Measurements from ENCODE around the gene ENTHD1.

The ENTHD1 gene

GRCh38 chr22:39821008-39821407 is 72.6 kb downstream of the ENTHD1 start:
- H3K4me3 ChIP-seq (ENCODE audit: low read depth, low read length), result no peak overlapping the region
- TF ChIP-seq CTCF (IDR thresholded peaks at IDR 0.05; ENCODE audit: low read depth, low read length, missing control alignments), result no peak
- H3K27me3 ChIP-seq (replicated peaks), result no peaks in the 10 kb centered on the region
- H3K36me3 ChIP-seq (replicated peaks), result no peaks in the 10 kb centered on the region
- no peak for DNase-seq
- in situ Hi-C loops (cut with HindIII; ENCODE audit: low pct_ligation_motif_present, low sequenced_read_pairs), result no loop called here
- no peak overlapping the region for H3K27ac ChIP-seq

DNA sequence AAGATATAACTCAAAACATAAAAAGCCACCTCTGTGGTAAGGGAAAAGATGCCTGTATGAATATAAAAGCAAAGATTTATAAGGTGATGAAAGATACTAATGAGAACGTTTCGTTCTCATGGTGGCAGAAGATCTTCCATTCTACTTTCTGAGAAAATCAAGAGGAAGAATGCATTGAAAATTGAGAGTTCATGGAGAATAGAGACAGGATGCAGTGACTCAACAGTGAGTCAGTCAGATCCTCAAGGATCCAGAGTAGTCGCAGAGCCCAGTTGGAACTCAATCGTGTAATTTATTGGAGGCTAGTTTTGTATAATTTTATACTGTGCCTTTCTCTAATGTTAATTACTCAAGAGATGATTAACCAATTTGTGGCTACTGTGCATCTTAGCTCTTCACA is 73.3 kb downstream of the ENTHD1 start:
- no peak for TF ChIP-seq CTCF (IDR thresholded peaks at IDR 0.05; ENCODE audit: low read depth, low read length, missing control alignments)
- Histone ChIP-seq H3K36me3 (replicated peaks) (no peaks in the 10 kb centered on the region), H3K4me3 (ENCODE audit: low read depth, low read length) (no peak overlapping the region), H3K27me3 (replicated peaks) (no peaks in the 10 kb centered on the region), H3K27ac (no peak overlapping the region)
- DNase-seq, result peak; percentile 76
- in situ Hi-C loops (cut with HindIII; ENCODE audit: low pct_ligation_motif_present, low sequenced_read_pairs), result no loop called here

GRCh38 chr22:39819429-39819828 is 74.1 kb downstream of the ENTHD1 start:
- DNase-seq, result no peak
- H3K27me3 ChIP-seq (replicated peaks), result no peaks in the 10 kb centered on the region
- H3K27ac ChIP-seq, result no peak overlapping the region
- H3K4me3 ChIP-seq (ENCODE audit: low read depth, low read length), result no peak overlapping the region
- no peaks in the 10 kb centered on the region for H3K36me3 ChIP-seq (replicated peaks)
- in situ Hi-C loops (cut with HindIII; ENCODE audit: low pct_ligation_motif_present, low sequenced_read_pairs), result no loop called here
- no peak for TF ChIP-seq CTCF (IDR thresholded peaks at IDR 0.05; ENCODE audit: low read depth, low read length, missing control alignments)

DNA sequence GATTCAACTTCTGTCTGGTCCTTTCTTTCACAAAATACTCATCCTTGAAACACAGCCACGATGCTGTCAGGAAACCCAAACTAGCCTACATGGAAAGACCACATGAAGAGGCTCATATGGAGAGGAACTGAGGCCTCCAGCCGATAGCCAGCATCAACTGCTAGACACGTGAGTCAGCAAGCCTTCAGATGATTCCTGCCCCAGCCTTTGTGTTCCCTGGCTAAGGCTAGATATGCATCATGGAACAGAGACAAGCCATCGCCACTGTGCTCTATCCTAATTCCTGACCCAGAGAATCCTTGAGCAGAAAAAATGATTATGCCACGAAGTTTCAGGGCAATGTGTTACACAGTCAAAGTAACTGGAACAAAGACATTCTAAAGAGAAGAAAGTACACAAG is 75.5 kb downstream of the ENTHD1 start:
- in situ Hi-C loops (cut with HindIII; ENCODE audit: low pct_ligation_motif_present, low sequenced_read_pairs), result no loop called here
- Histone ChIP-seq H3K27me3 (replicated peaks) (no peaks in the 10 kb centered on the region), H3K36me3 (replicated peaks) (no peaks in the 10 kb centered on the region), H3K4me3 (ENCODE audit: low read depth, low read length) (no peak overlapping the region), H3K27ac (no peak overlapping the region)
- no peak for TF ChIP-seq CTCF (IDR thresholded peaks at IDR 0.05; ENCODE audit: low read depth, low read length, missing control alignments)
- DNase-seq, result peak; percentile 36

DNA sequence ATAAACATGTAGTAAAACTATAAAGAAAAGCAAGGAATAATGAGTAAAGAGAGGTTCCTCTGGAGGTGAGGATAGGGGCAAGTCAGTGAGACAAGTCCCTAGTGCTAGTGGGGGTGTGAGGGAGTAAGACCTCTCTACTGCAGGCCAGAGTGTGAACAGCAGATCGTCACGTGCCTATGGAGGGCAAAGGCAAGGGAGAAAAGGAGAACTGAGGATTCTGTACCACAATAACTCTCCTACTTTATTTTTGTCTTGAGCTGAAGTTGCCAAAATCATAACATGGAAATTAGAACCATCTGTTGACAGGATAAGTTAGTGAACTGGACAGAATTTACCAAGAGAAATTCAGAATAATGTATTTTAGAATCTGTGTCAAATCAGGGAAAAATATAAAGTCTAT is 77.6 kb downstream of the ENTHD1 start:
- Histone ChIP-seq H3K36me3 (replicated peaks) (no peaks in the 10 kb centered on the region), H3K27ac (no peak overlapping the region), H3K27me3 (replicated peaks) (peaks cover 1% of the 10 kb centered on the region), H3K4me3 (ENCODE audit: low read depth, low read length) (no peak overlapping the region)
- no peak for TF ChIP-seq CTCF (IDR thresholded peaks at IDR 0.05; ENCODE audit: low read depth, low read length, missing control alignments)
- in situ Hi-C loops (cut with HindIII; ENCODE audit: low pct_ligation_motif_present, low sequenced_read_pairs), result no loop called here
- DNase-seq, result no peak

DNA sequence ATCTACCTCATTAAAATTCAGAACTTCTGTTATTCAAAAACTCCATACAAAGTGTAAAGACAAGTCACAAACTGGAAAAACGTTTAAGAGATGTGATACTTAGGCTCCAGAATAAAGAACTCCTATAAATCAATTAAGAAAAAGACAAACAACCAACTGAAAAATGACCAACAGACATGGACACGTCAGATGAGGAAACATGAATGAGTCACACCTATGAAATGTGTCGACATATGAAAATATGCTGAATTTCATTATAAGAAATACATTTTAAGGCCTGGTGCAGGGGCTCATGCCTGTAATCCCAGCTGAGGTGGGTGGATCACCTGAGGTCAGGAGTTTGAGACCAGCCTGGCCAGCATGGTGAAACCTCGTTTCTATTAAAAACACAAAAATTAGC is 78.7 kb downstream of the ENTHD1 start:
- TF ChIP-seq CTCF (IDR thresholded peaks at IDR 0.05; ENCODE audit: low read depth, low read length, missing control alignments), result no peak
- peaks cover 3% of the 10 kb centered on the region for H3K27me3 ChIP-seq (replicated peaks)
- no peak overlapping the region for H3K27ac ChIP-seq
- H3K4me3 ChIP-seq (ENCODE audit: low read depth, low read length), result no peak overlapping the region
- no peak for DNase-seq
- in situ Hi-C loops (cut with HindIII; ENCODE audit: low pct_ligation_motif_present, low sequenced_read_pairs), result no loop called here
- H3K36me3 ChIP-seq (replicated peaks), result no peaks in the 10 kb centered on the region

Data from brain microvascular endothelial cell (primary cell).